ENCODE data around the gene EPHA8.

- TF ChIP-seq CTCF (IDR thresholded peaks at IDR 0.05; ENCODE audit: low read depth, low read length): no peak
- no peak for TF ChIP-seq POLR2A (IDR thresholded peaks at IDR 0.05; ENCODE audit: extremely low read depth, insufficient read length)
- TF ChIP-seq MAX (IDR thresholded peaks at IDR 0.05; ENCODE audit: low read depth, low read length): no peak
Observed at GRCh38 chr1:22556391-22557104, 6.7 kb upstream of the EPHA8 start.

Data from NB4 (cell line).